Gastroesophageal sphincter (tissue), 4 donors: ENCODE results near the gene QKI. TPM values are rescaled to one million over a fixed set of nuclear protein-coding genes. Genes with fewer than 3 reads are reported as not detected.

Experiments
- ATAC-seq: fragments of 150-250 bp; one replicate; pipeline ENCODE4 v1.9.1; 2016; ENCODE audit warnings: mild to moderate bottlenecking, moderate library complexity
- H3K27ac ChIP-seq, 4 donors: fragments of 200-600 bp; sonication (generic) in 3 of 4; 1 replicate in 3 of 4; 2 replicates in 1 of 4; pipeline ENCODE4 v1.5.1; 2016 to 2019
- H3K27me3 ChIP-seq: fragments of 200-600 bp; sonication (generic); one replicate; pipeline ENCODE4 v1.5.1; 2019
- H3K36me3 ChIP-seq, 2 donors: fragments of 200-600 bp; sonication (generic); one replicate each; pipeline ENCODE4 v1.5.1; 2019; ENCODE audit warnings: control low read depth in 1 of 2
- H3K4me1 ChIP-seq, 3 donors: fragments of 200-600 bp; sonication (generic); 1 replicate in 2 of 3; 2 replicates in 1 of 3; pipeline ENCODE4 v1.5.1; 2016 to 2019; ENCODE audit warnings: control low read depth in 2 of 3
- H3K4me3 ChIP-seq, 2 donors: fragments of 200-600 bp; sonication (generic); one replicate each; pipeline ENCODE4 v1.5.1; 2019; ENCODE audit warnings: mild to moderate bottlenecking in 1 of 2, moderate library complexity in 1 of 2
- H3K9me3 ChIP-seq, 3 donors: fragments of 200-600 bp; sonication (generic); one replicate each; pipeline ENCODE4 v1.5.1; 2017 to 2019; ENCODE audit warnings: control low read depth in 2 of 3
- CTCF ChIP-seq, 4 experiments: fragments of 200-600 bp in 2 of 4; fragments of 450-650 bp in 2 of 4; sonication (generic) in 1 of 4; IDR thresholded peaks; one replicate each; pipeline ENCODE4 v1.5.1; 2017 to 2019; ENCODE audit warnings: antibody characterized with exemption in 4 of 4, mild to moderate bottlenecking in 2 of 4, moderate library complexity in 2 of 4
- EP300 ChIP-seq: sonication (generic); formaldehyde crosslinking; IDR thresholded peaks from one replicate; pipeline ENCODE4 v1.6.1; 2017; ENCODE audit warnings: antibody characterized with exemption, mild to moderate bottlenecking
- POLR2A ChIP-seq, 2 donors: fragments of 450-650 bp; IDR thresholded peaks; one replicate each; pipeline ENCODE4 v1.6.1; 2017; ENCODE audit warnings: antibody characterized with exemption in 2 of 2, mild to moderate bottlenecking in 2 of 2, moderate library complexity in 1 of 2
- POLR2AphosphoS5 ChIP-seq: sonication (generic); formaldehyde crosslinking; IDR thresholded peaks from one replicate; pipeline ENCODE4 v1.6.1; 2017; ENCODE audit warnings: antibody characterized with exemption
- WGBS, 2 donors: methylation state at CpG; one replicate each; pipeline ENCODE4 v1.1.5; 2018; ENCODE audit warnings: low coverage in 1 of 2; 5-methylcytosine and 5-hydroxymethylcytosine counted together
- total RNA-seq, 4 donors: library from RNA; depleted of rRNA; stranded (reverse); fragments of >200 nt; gene quantifications; one replicate each; pipeline ENCODE4 v1.1.0, GENCODE V29; 2016

The QKI gene
- total RNA-seq, 4 donors from 2014 or later, result 170 to 249 (median 227) TPM

GRCh38 chr6:163580311-163581030 lies 166.0 kb downstream of the QKI start:
- Histone ChIP-seq H3K4me3 (no peak overlapping the region), H3K9me3 (no peaks in the 10 kb centered on the region), H3K27ac (no peak overlapping the region), H3K36me3 (peaks cover 0 to 7% of the 10 kb centered on the region in 2 donors), H3K4me1 (peaks cover 0 to 15% (median 0%) of the 10 kb centered on the region in 3 donors), H3K27me3 (no peaks in the 10 kb centered on the region)
- ATAC-seq, result no peak
- TF ChIP-seq POLR2AphosphoS5 (no peak), EP300 (no peak), POLR2A (IDR thresholded peaks at IDR 0.05) (no peak), CTCF (IDR thresholded peaks at IDR 0.05) (no peak)
- WGBS, 2 donors, result 64 to 77% methylated on average over 7 to 8 of the region's 8 CpGs

DNA sequence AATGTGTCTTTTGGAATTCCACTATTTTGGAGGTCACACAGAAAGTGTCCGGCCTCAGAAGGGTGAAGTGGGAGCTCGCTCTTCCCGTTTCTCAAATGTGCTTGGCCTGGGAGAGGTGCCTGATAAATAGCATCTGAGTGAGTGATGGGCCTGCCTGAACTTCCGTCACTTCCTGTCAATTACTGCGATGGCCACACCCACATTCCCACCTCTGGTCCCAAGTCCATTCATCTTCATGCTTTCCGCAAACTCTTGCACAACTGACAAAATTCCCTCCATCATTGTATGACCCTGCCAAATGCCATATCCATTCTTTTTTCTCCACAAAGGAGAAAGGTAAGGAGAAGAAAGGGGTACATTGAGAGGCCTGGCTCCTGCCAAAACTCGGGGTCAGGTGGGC lies 169.0 kb downstream of the QKI start:
- ATAC-seq, result no peak

GRCh38 chr6:163585932-163586437 lies 171.5 kb downstream of the QKI start:
- ATAC-seq, result peak; percentile 90
- H3K36me3 ChIP-seq, result no peaks in the 10 kb centered on the region
- peaks cover 4% of the 10 kb centered on the region for H3K27me3 ChIP-seq
- H3K9me3 ChIP-seq, result no peaks in the 10 kb centered on the region
- H3K4me3 ChIP-seq, result no peak overlapping the region
- WGBS, 2 donors, result 40 to 59% methylated on average over 6 to 8 of the region's 8 CpGs
- H3K27ac ChIP-seq, result no peak overlapping the region
- H3K4me1 ChIP-seq, result peaks cover 0 to 18% (median 0%) of the 10 kb centered on the region in 3 donors
- TF ChIP-seq CTCF (IDR thresholded peaks at IDR 0.05), result no peak
- TF ChIP-seq POLR2AphosphoS5, result peak; percentile 22
- no peak for TF ChIP-seq EP300
- no peak for TF ChIP-seq POLR2A (IDR thresholded peaks at IDR 0.05)

More for the DNA sequence above, 169.0 kb downstream of the QKI start:
- TF ChIP-seq CTCF (IDR thresholded peaks at IDR 0.05), result no peak
- no peak for TF ChIP-seq EP300
- TF ChIP-seq POLR2AphosphoS5, result peak; percentile 10
- Histone ChIP-seq H3K4me1 (peaks cover 0 to 31% (median 0%) of the 10 kb centered on the region in 3 donors), H3K27ac (no peak overlapping the region), H3K36me3 (no peaks in the 10 kb centered on the region), H3K9me3 (no peaks in the 10 kb centered on the region), H3K4me3 (no peak overlapping the region), H3K27me3 (no peaks in the 10 kb centered on the region)
- whole genome bisulfite sequencing, 2 donors, result 81 to 85% methylated on average over 6 to 7 of the region's 7 CpGs

- Histone ChIP-seq H3K4me3 (no peak overlapping the region), H3K9me3 (no peaks in the 10 kb centered on the region)
- 88 to 94% methylated on average over 3 to 5 of the region's 6 CpGs for WGBS, 2 donors
Observed at GRCh38 chr6:163586888-163587287, 172.4 kb downstream of the QKI start.

More at GRCh38 chr6:163586888-163587287, 172.4 kb downstream of the QKI start:
- no peak for ATAC-seq
- H3K4me1 ChIP-seq, result peaks cover 0 to 18% (median 0%) of the 10 kb centered on the region in 3 donors
- H3K36me3 ChIP-seq, result no peaks in the 10 kb centered on the region
- no peak for TF ChIP-seq EP300
- no peak for TF ChIP-seq CTCF (IDR thresholded peaks at IDR 0.05)
- TF ChIP-seq POLR2A (IDR thresholded peaks at IDR 0.05), result no peak
- no peak for TF ChIP-seq POLR2AphosphoS5
- no peak overlapping the region for H3K27ac ChIP-seq
- H3K27me3 ChIP-seq, result peaks cover 4% of the 10 kb centered on the region
